GM18505 (cell line): Measurements from ENCODE around the gene MT2A.
"Not testable (repeated sequence)": the region's sequence is repeated elsewhere in the genome, so short reads cannot be mapped to it uniquely, and the experiment has no call there.

ENCODE experiments used
- ATAC-seq: cut with Tn5 transposase; IDR thresholded peaks from one replicate; pipeline ENCODE4 v1.9.1; 2021; ENCODE audit not compliant: unreplicated experiment
- POLR2A ChIP-seq: IDR thresholded peaks from 4 replicates; pipeline ENCODE4 v1.6.1; 2011; ENCODE audit warnings: borderline replicate concordance; ENCODE audit not compliant: insufficient read depth, insufficient read length; ENCODE audit errors: extremely low read depth

Gene MT2A

DNA sequence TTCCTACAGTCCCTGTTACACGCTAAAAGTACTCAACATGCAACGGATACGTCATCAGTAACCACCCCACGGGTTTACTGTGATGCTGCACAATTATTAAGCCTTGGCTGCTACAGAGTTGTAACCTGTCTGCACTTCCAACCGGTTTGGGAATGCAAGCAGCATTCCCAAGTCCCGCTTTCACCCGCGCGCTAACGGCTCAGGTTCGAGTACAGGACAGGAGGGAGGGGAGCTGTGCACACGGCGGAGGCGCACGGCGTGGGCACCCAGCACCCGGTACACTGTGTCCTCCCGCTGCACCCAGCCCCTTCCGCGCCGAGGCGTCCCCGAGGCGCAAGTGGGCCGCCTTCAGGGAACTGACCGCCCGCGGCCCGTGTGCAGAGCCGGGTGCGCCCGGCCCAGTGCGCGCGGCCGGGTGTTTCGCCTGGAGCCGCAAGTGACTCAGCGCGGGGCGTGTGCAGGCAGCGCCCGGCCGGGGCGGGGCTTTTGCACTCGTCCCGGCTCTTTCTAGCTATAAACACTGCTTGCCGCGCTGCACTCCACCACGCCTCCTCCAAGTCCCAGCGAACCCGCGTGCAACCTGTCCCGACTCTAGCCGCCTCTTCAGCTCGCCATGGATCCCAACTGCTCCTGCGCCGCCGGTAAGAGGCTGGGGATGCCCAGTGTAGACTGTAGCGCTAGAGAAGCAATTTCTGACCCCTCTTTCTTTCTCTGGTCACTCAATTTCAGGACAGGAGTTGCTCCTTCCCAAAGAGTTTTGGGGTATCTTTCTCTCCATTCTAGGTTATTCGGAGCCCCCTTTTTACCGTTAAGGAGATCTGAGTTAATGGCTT lies at the start of gene MT2A:
MT2A (plus strand) TSS at position 542 of the 833 bp plus-strand sequence; CDS start at position 614, 72 bp downstream.
- ATAC-seq, result peak; percentile 68
- peak; percentile 40 for TF ChIP-seq POLR2A

DNA sequence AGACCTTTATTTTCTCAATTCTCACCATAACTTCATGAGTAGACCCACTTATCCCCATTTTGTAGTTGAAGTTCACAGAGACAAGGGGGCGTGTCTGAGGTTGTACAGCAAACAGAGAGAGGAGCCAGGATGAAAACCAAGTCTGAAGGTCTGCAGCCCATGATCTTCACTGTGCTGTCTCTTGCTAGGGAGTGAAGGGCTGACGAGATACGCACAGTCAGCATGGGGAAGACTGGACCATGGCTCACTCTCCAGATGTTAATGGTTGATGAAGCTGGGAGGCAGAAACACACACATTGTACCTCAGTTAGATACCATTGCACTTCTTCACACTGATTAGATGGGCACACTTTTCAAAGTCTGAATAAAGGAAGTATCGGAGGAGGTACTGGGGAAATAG lies 49.3 kb upstream of the MT2A start:
- no peak for ATAC-seq

GRCh38 chr16:56560447-56560846 lies 47.9 kb upstream of the MT2A start:
- TF ChIP-seq POLR2A, result no peak
- ATAC-seq, result no peak

More for the DNA sequence above, 49.3 kb upstream of the MT2A start:
- TF ChIP-seq POLR2A, result no peak

- TF ChIP-seq POLR2A, result no peak
- ATAC-seq, result no peak
Observed at GRCh38 chr16:56561126-56561525, 47.3 kb upstream of the MT2A start.

- TF ChIP-seq POLR2A, result no peak
- ATAC-seq, result no peak
Observed at GRCh38 chr16:56564793-56565477, 43.4 kb upstream of the MT2A start, which contains the start of gene MT4. TSS of gene MT4 (plus strand) at chr16:56565073. CDS start at chr16:56565129, 56 bp downstream.

DNA sequence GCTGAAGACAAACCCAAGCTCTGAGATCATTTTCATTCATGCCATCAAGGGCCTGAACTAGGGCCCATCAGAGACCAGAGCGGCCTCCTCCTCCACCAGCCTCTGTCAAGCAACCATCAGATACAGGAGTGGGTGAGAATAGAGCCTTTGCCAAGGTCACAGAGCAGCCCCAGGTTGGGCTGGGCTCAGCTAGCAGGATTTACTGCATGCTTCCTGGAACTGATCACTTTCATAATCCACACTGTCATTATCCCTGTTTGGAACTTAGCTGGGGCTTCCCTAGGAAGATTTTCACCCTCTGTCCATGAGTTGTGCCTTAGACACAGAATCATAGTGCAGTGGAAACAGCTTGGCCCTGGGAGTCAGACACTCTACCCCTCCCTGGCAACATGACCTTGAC lies 38.4 kb upstream of the MT2A start:
- no peak for ATAC-seq
- TF ChIP-seq POLR2A, result no peak

GRCh38 chr16:56571525-56571924 lies 36.9 kb upstream of the MT2A start:
- ATAC-seq, result no peak

GRCh38 chr16:56574625-56575024 lies 33.8 kb upstream of the MT2A start:
- TF ChIP-seq POLR2A, result no peak
- ATAC-seq, result no peak

More at GRCh38 chr16:56571525-56571924, 36.9 kb upstream of the MT2A start:
- no peak for TF ChIP-seq POLR2A

DNA sequence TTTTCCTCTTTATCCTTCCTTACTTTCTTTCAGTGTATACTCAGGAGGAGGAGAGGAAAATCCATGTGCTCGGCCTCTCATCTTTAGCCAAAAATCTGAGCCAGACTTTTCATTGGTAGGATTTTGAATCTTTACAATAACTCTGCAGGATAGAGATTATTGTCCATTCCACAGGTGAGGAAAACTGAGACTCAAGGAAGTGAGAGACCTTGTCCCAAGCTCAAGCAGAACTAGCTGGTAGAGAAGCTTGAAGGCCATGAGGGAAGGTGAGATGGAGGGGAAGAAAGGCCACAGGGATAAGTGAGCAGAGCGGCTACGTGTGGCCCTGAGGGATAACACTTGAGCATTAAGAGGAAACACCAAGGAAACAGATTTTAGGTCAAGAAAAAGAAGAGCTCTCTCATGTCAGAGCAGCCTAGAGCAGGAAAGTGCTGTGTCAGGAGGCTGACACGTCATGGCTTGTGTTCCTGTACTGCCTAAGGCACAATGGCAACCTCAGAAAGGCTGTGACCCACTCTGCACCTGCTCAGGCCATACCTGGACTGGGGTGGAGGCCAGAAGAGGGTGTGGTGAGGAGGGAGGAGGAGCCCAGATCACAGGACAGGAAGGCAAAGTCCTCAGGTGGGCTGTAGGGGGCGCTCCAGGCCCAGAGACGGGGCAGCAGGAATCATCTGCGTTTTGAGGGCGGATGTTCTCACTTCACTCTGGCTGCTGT lies 31.6 kb upstream of the MT2A start:
- peak; percentile 95 for ATAC-seq
- TF ChIP-seq POLR2A, result no peak

DNA sequence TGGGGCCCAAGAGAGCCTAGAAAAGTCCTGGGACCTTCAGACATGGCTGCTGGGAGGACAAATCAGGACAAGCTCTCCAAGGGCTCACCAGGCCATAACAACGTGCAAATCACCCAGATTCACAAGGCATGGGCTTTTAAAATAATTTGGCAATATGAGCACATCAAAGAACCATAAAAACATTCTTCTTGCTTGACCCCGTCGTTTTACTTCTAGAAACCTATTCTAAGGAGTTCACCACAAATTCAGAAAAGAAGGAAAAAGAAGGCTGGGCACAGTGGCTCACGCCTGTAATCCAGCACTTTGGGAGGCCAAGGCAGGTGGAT lies 31.1 kb upstream of the MT2A start:
- no peak for ATAC-seq
- no peak for TF ChIP-seq POLR2A

GRCh38 chr16:56580391-56581048 lies 27.9 kb upstream of the MT2A start:
- ATAC-seq, result no peak
- no peak for TF ChIP-seq POLR2A

- not testable (repeated sequence) for ATAC-seq
Observed at GRCh38 chr16:56582911-56583310, 25.5 kb upstream of the MT2A start.
